Peyer's patch (tissue), 4 donors: Measurements from ENCODE around the gene TRIM9. TPM values are rescaled to one million over a fixed set of nuclear protein-coding genes. Genes with fewer than 3 reads are reported as not detected.
A peak's percentile ranks its signal among the peaks of the same experiment; 100 is the strongest.
"Not testable (repeated sequence)": the region's sequence is repeated elsewhere in the genome, so short reads cannot be mapped to it uniquely, and the experiment has no call there.

ENCODE experiments used
- DNase-seq, 3 donors: peaks; one replicate each; pipeline ENCODE4 v3.0.0-alpha.2; 2017 to 2019
- H3K27ac ChIP-seq, 4 donors: fragments of 200-600 bp; sonication (generic); one replicate each; pipeline ENCODE4 v1.5.1; 2016 to 2019
- H3K27me3 ChIP-seq, 2 donors: fragments of 200-600 bp; sonication (generic); one replicate each; pipeline ENCODE4 v1.5.1; 2019
- H3K36me3 ChIP-seq, 3 donors: fragments of 200-600 bp; sonication (generic); one replicate each; pipeline ENCODE4 v1.5.1; 2016 to 2019
- H3K4me1 ChIP-seq, 4 donors: fragments of 200-600 bp; sonication (generic); one replicate each; pipeline ENCODE4 v1.5.1; 2016 to 2019
- H3K4me3 ChIP-seq, 4 donors: fragments of 200-600 bp; sonication (generic); 1 replicate in 3 of 4; 2 replicates in 1 of 4; pipeline ENCODE4 v1.5.1; 2016 to 2019; ENCODE audit warnings: mild to moderate bottlenecking in 1 of 4
- H3K9me3 ChIP-seq, 4 donors: fragments of 200-600 bp; sonication (generic); one replicate each; pipeline ENCODE4 v1.5.1; 2016 to 2019; ENCODE audit warnings: mild to moderate bottlenecking in 1 of 4
- POLR2A ChIP-seq, 2 donors: fragments of 450-650 bp; IDR thresholded peaks; one replicate each; pipeline ENCODE4 v1.5.1; 2017; ENCODE audit warnings: antibody characterized with exemption in 2 of 2, mild to moderate bottlenecking in 2 of 2, moderate library complexity in 2 of 2
- total RNA-seq, 4 donors: library from RNA; depleted of rRNA; stranded (reverse); fragments of >200 nt; gene quantifications; one replicate each; pipeline ENCODE4 v1.1.0, GENCODE V29; 2016
- TF ChIP-seq, protein P1 (sequence below), 6 experiments: fragments of 450-650 bp in 4 of 6; fragments of 200-600 bp in 2 of 6; sonication (generic) in 1 of 6; IDR thresholded peaks; one replicate each; pipeline ENCODE4 v1.5.1; 2017 to 2019; ENCODE audit warnings: antibody characterized with exemption in 6 of 6, mild to moderate bottlenecking in 3 of 6, moderate library complexity in 1 of 6

TRIM9 gene
- total RNA-seq, 4 donors from 2014 or later: 0.35 to 5.0 (median 2.2) TPM

DNA sequence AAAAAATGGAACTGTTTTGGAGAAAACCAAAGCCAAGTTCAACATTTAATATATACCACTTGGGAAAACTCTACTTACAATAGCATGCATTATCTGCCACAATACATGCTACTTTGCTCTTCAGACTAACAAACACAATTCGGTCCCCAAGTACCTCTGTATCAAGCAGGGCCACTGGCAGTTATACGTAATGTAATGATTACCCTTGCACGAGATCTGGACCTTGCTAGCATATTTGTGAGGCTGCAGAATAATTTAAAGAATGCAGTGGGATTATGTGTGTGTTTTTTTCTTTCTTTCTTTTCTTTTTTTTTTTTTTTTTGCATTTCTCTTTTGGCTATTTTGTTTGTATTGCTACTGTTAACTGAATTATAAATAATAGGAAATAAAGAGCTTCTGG lies 127.8 kb downstream of the TRIM9 start:
- no peak for TF ChIP-seq POLR2A (IDR thresholded peaks at IDR 0.05)
- TF ChIP-seq, protein P1, sequence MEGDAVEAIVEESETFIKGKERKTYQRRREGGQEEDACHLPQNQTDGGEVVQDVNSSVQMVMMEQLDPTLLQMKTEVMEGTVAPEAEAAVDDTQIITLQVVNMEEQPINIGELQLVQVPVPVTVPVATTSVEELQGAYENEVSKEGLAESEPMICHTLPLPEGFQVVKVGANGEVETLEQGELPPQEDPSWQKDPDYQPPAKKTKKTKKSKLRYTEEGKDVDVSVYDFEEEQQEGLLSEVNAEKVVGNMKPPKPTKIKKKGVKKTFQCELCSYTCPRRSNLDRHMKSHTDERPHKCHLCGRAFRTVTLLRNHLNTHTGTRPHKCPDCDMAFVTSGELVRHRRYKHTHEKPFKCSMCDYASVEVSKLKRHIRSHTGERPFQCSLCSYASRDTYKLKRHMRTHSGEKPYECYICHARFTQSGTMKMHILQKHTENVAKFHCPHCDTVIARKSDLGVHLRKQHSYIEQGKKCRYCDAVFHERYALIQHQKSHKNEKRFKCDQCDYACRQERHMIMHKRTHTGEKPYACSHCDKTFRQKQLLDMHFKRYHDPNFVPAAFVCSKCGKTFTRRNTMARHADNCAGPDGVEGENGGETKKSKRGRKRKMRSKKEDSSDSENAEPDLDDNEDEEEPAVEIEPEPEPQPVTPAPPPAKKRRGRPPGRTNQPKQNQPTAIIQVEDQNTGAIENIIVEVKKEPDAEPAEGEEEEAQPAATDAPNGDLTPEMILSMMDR (IDR thresholded peaks at IDR 0.05): no peak
- Histone ChIP-seq H3K27ac (no peak overlapping the region), H3K4me1 (no peaks in the 10 kb centered on the region), H3K4me3 (no peak overlapping the region), H3K27me3 (no peaks in the 10 kb centered on the region), H3K9me3 (no peaks in the 10 kb centered on the region), H3K36me3 (no peaks in the 10 kb centered on the region)
- DNase-seq: no peak

DNA sequence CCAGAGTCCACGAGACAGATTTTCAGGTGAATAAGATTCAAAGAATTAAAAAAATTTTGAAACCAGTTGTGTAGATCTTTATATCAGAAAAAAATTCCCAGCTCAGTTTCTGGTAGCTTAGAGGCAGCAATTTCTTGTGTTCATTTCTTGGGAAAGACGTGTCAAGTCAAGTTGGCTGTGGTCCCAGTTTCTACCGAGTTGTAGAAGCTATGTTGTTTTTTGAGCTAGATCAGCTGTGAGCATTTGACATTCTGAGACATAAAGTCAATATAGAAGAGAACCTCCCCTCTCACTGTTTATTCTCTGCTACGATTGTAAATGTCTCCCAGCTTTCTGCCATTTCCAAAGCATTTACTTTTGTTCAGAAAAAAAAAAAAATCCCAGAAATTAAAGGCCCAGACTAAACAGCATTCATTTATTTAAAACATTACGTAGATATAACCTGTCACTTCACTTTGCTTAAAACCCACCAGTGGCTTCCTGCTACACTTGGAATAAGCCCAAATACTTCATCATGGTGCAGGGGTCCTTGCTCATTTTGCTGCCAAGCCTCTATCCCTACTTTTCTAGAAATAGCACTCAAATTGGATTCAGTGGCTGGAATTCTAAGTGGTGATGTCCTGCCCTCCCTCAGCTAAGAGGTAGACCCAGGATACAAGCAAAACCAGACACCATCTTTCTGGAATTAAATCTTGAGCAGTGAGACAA lies 130.1 kb downstream of the TRIM9 start:
- DNase-seq: peak in 2 of 3 donors; percentile 28 to 56
- Histone ChIP-seq H3K9me3 (no peaks in the 10 kb centered on the region), H3K27me3 (no peaks in the 10 kb centered on the region), H3K4me3 (no peak overlapping the region), H3K27ac (no peak overlapping the region), H3K4me1 (peaks cover 0 to 9% (median 0%) of the 10 kb centered on the region in 4 donors), H3K36me3 (no peaks in the 10 kb centered on the region)
- no peak for TF ChIP-seq POLR2A (IDR thresholded peaks at IDR 0.05)
- TF ChIP-seq, protein P1 (IDR thresholded peaks at IDR 0.05): no peak

DNA sequence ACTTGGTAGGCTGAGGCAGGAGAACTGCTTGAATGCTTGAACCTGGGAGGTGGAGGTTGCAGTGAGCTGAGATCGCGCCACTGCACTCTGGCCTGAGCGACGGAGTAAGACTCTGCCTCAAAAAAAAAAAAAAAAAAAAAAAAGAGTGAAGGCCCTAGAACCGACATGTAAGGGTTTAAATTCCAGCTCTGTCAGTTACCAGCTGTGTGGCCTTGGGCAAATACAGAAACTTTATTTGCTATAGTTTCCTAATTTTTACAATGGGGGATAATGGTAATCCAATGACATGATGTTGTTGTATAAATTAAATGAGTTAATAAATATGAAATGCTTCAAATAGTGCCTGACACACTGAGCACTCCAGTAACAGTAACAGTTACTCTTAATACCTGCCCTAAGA lies 131.0 kb downstream of the TRIM9 start:
- H3K27ac ChIP-seq: no peak overlapping the region
- H3K4me1 ChIP-seq: peaks cover 0 to 9% (median 0%) of the 10 kb centered on the region in 4 donors
- DNase-seq: no peak
- H3K36me3 ChIP-seq: no peaks in the 10 kb centered on the region
- H3K27me3 ChIP-seq: no peaks in the 10 kb centered on the region
- H3K4me3 ChIP-seq: no peak overlapping the region
- TF ChIP-seq, protein P1 (IDR thresholded peaks at IDR 0.05): no peak
- no peak for TF ChIP-seq POLR2A (IDR thresholded peaks at IDR 0.05)
- H3K9me3 ChIP-seq: no peaks in the 10 kb centered on the region

DNA sequence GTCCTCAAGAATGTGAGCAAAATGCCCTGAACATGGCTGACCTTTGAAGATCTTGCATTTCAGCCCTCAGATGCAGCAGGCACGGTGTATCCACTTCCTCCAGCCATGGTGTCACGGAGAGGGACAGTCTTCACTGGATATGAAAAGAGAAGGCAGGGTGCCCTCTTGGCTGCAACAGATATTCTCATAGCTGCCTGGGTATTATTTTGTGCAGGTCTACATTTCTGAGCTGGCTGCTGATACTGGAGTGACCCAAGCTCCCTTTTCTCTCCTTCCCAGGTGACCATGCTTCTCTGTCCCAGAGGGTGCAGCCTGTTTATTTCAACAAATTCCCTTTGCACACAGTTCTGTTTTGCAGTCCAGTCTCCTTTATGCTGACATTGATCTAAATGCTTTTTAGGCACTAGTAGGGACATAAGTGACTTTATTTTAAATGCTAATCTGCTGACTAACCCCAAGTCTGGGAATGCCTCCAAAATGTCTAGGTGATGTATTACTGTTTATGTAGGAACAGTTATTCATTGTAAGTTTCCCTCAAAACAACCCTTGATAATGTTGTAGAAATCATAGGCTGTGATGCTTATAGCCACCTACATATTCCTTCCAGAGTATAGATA lies 133.2 kb downstream of the TRIM9 start:
- Histone ChIP-seq H3K27ac (peak overlapping the region in 2 of 4 donors; percentile 38 to 48), H3K9me3 (no peaks in the 10 kb centered on the region), H3K4me1 (peaks cover 0 to 9% (median 0%) of the 10 kb centered on the region in 4 donors), H3K36me3 (no peaks in the 10 kb centered on the region), H3K4me3 (no peak overlapping the region), H3K27me3 (no peaks in the 10 kb centered on the region)
- no peak for TF ChIP-seq POLR2A (IDR thresholded peaks at IDR 0.05)
- TF ChIP-seq, protein P1 (IDR thresholded peaks at IDR 0.05): no peak
- DNase-seq: no peak

DNA sequence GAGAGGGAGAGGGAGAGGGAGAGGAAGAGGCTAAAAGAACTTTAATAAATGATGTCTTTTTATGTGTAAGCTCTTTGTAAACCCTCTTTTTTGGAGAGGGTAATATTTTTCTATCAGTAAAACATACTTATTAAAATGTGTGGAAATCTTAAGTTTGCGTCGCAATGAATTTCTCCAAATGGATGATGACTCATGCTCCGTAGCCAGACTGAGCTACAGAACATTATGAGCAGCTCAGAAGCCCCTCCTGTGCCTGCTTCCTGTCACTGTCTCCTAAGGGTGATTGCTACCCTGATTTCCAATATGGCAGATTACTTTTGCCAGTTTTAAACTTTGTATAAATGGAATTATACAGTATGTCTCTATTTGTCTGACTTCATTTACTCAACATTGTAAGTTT lies 137.6 kb downstream of the TRIM9 start:
- TF ChIP-seq, protein P1 (IDR thresholded peaks at IDR 0.05): no peak
- TF ChIP-seq POLR2A (IDR thresholded peaks at IDR 0.05): no peak
- no peaks in the 10 kb centered on the region for H3K9me3 ChIP-seq
- no peaks in the 10 kb centered on the region for H3K27me3 ChIP-seq
- DNase-seq: no peak
- no peak overlapping the region for H3K4me3 ChIP-seq
- H3K36me3 ChIP-seq: no peaks in the 10 kb centered on the region
- H3K4me1 ChIP-seq: peaks cover 0 to 9% (median 0%) of the 10 kb centered on the region in 4 donors
- peak overlapping the region in 1 of 4 donors; percentile 31 for H3K27ac ChIP-seq

DNA sequence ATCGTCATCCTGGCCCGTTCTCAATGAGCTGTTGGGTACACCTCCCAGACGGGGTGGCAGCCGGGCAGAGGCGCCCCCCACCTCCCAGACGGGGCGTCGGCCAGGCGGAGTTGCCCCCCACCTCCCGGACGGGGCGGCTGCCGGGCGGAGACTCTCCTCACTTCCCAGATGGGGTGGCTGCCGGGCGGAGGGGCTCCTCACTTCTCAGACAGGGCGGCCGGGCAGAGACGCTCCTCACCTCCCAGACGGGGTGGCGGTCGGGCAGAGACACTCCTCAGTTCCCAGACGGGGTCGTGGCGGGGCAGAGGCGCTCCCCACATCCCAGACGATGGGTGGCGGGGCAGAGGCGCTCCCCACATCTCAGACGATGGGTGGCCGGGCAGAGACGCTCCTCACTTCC lies 138.5 kb downstream of the TRIM9 start:
- H3K9me3 ChIP-seq, H3K27me3 ChIP-seq, H3K4me1 ChIP-seq, H3K36me3 ChIP-seq, H3K4me3 ChIP-seq, H3K27ac ChIP-seq, DNase-seq: not testable (repeated sequence)
